SU-DHL-6 (cell line): ENCODE data around the gene FARSB.

Experiments
- EZH2phosphoT487 ChIP-seq: fragments of 200-600 bp; sonication (generic), shearing (Covaris generic); conservative IDR thresholded peaks from 2 replicates; pipeline ENCODE4 v1.6.1; 2018; ENCODE audit warnings: mild to moderate bottlenecking, antibody characterized with exemption, low read length, moderate library complexity, mixed read lengths
- TF ChIP-seq, protein P1 (sequence below): fragments of 200-600 bp; sonication (generic); IDR thresholded peaks from one replicate; pipeline ENCODE4 v1.5.1; 2017; ENCODE audit warnings: antibody characterized with exemption, mild to moderate bottlenecking, low read length, moderate library complexity; ENCODE audit not compliant: insufficient read depth, poor library complexity, severe bottlenecking

DNA sequence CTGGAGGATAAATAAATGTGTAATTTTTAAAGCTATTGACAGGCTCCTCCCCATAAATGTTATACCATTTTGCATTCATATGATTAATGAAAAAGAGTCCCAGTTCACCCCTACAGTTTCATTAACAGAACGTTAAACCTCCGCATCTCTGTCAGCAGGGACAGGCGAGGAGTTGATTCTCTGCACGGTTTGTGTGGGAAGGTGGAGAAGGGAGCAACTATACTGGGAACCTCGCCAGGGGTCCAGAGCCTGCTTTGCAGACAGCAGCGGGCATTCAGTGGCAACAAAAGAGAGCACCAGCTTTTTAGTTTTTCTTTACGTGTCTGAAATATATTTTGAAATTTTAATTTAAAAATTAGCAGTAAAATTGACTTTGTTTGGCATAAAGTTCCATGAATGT, 101.4 kb downstream of the FARSB start:
- TF ChIP-seq, protein P1, sequence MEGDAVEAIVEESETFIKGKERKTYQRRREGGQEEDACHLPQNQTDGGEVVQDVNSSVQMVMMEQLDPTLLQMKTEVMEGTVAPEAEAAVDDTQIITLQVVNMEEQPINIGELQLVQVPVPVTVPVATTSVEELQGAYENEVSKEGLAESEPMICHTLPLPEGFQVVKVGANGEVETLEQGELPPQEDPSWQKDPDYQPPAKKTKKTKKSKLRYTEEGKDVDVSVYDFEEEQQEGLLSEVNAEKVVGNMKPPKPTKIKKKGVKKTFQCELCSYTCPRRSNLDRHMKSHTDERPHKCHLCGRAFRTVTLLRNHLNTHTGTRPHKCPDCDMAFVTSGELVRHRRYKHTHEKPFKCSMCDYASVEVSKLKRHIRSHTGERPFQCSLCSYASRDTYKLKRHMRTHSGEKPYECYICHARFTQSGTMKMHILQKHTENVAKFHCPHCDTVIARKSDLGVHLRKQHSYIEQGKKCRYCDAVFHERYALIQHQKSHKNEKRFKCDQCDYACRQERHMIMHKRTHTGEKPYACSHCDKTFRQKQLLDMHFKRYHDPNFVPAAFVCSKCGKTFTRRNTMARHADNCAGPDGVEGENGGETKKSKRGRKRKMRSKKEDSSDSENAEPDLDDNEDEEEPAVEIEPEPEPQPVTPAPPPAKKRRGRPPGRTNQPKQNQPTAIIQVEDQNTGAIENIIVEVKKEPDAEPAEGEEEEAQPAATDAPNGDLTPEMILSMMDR: no peak
- no peak for TF ChIP-seq EZH2phosphoT487
